HG03571 (cell line): ENCODE measurements around the gene GPR162.
A peak's percentile ranks its signal among the peaks of the same experiment; 100 is the strongest.
"Not testable (repeated sequence)": the region's sequence is repeated elsewhere in the genome, so short reads cannot be mapped to it uniquely, and the experiment has no call there.

Experiments used
- ATAC-seq: cut with Tn5 transposase; IDR thresholded peaks from one replicate; pipeline ENCODE4 v1.9.1; 2021; ENCODE audit not compliant: unreplicated experiment

The GPR162 gene

DNA sequence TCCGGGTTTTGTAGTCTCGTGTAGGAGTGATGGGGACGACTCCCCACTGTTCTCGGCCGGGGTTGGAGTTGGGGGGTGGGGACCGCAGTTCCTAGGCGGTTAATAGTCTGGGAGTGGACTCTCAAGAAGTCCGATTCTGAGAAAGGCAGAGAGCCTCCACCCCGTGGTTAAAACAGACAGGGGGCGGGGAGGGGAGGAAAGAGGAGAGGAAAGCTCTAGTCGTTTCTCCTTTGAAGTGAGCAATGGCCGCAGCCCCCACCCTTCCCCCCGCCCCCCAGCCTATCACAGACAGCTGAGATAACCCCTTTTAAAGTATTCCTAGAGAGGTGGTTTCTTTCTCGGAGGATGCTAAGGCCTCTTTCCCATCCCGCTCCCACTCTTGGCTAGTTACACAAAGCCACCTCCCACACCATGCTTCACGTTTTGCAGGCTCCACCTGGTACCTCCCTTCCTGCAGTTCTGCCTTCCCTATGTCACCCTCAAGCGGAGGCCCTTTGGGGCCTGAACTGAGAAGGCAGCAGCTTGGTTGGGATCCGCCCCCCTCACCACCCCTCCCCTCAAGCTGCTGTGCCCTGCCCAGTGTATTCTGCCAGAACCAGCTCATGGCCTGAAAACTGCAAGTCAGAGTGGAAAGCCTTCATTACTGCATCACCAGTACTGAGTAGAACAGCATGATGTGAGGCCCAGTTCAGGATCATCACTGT is 31.2 kb downstream of the GPR162 start:
- ATAC-seq: no peak

DNA sequence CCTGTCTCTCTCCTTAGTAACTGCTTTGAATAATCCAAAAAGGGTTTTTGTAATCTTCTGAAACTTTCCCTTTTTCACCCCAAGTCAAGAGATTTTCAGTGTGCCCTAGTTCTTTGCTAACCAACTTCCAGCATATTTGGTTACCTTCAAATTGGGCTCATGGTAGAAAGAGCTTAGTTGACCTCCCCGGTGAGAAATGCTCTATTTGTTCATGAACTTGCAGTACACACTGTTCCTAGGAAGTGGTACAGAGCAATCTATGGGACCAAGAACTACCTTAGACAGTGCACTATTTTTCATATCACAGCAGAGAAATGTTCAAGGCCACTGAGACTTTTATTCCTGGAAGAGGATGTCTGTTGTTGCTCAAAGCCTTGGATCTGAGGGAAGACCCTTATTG is 32.0 kb downstream of the GPR162 start:
- ATAC-seq: no peak

DNA sequence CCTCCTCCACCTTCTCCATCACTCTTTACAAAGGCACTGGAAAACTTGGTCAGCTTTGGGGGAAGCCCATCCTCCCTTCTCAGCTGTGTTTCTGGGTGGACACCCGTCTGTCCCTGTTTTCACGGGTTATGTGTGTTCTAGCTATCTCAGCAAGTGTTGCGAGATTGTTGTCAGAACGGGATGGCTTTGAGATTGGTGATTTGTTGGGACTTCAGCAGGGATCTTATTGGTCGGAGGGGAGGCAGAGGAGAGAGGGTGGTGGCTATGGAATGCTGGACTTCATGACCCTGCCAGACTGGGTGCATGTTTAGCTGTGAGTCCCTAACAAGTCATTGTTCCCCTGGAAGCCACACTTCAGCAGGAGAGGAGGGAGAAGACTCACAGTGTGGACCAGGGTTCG is 32.4 kb downstream of the GPR162 start:
- ATAC-seq: no peak

DNA sequence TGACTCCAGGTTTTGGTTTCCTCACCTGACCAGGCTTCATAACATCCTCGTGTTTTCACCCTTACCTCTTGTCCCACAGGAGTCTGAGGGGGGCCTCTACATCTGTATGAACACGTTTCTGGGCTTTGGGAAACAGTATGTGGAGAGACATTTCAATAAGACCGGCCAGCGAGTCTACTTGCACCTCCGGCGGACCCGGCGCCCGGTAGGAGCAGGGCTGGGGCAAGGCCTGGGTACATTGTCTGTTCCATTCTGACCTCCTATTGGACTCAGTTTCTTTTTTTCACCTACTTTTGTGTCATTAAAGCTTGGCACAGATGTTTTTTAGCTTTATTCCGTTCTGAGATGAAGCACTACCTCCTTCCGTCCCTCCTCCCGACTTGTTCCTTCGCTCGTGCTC is 33.7 kb downstream of the GPR162 start:
- no peak for ATAC-seq

DNA sequence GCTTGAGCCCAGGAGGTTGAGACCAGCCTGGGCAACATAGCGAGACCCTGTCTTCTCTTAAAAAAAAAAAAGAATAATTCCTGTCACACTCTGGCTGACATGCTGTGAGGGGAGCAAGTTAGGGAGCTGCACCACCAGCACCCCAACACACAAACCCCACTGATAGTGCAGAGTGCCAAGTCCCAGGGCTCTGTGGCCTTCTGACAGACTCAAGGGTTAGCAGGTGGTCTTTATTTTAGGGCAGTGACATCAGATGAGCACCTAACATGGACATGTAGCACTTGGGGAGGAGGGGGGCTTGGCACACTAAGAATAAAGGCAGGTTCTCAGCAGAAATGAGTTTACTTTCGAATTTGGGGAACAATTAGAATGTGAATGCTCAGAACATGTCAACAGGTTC is 37.2 kb downstream of the GPR162 start:
- no peak for ATAC-seq

DNA sequence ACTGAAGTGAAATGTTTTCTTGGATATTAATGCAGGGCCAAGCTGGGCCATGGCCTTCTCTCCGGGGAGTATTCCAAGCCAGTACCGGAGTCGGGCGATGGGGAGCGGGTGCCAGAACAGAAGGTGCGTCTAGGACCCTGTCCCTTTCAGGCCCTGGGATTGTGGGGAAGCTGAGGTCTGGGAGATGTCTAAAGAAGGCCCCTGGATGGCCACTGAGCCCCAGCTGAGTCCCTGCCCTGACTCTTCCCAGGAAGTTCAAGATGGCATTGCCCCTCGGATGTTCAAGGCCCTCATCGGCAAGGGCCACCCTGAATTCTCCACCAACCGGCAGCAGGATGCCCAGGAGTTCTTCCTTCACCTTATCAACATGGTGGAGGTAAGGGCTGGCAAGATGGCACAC is 38.5 kb downstream of the GPR162 start:
- ATAC-seq: no peak

DNA sequence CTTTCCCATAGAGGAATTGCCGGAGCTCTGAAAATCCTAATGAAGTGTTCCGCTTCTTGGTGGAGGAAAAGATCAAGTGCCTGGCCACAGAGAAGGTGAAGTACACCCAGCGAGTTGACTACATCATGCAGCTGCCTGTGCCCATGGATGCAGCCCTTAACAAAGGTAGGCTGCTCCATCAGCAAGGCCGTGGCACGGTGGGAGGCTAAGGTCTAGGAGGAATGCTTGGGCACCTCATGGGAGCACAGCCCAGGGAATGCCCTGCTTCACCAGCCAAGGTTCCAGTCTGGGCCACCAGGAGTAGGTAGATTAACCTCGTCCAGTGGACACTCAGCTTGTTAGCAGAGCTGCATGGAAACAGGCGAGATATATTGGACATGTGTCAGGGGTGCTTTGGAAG is 39.3 kb downstream of the GPR162 start:
- ATAC-seq: no peak

- no peak for ATAC-seq
Observed at GRCh38 chr12:6861391-6861790, 39.8 kb downstream of the GPR162 start.

DNA sequence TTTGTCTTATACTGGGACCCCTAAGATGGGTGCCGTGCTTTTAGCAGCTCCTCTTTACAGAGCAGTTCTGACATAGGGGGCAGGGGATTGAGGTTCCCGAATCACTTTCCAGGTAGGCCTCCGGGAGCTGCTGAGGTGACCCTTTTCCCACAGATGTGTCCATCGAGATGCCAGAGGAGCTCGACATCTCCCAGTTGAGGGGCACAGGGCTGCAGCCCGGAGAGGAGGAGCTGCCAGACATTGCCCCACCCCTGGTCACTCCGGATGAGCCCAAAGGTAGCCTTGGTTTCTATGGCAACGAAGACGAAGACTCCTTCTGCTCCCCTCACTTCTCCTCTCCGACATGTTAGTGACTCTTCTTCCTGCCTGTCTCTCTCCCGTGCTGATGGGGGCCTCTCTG is 41.4 kb downstream of the GPR162 start:
- ATAC-seq: no peak

GRCh38 chr12:6863586-6864321 is 42.1 kb downstream of the GPR162 start:
- no peak for ATAC-seq

DNA sequence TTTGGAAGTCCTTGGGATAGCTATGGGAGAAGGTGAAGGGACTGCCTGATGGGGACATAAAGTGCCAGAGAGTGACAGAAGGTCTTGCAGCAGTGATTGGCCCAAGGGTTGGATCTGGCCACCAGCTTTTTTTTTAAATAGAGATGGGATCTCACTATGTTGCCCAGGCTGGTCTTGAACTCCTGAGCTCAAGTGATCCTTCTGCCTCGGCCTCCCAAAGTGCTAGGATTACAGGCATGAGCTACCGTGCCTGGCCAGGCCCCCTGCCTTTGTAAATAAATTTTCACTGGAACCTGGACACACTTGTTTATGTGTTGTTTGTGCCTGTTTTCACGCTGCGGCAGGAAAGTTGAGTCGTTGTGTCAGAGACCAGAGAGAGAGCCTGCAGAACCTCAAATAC is 43.7 kb downstream of the GPR162 start:
- ATAC-seq: not testable (repeated sequence)

- ATAC-seq: no peak
Observed at GRCh38 chr12:6866163-6866919, 44.7 kb downstream of the GPR162 start.

DNA sequence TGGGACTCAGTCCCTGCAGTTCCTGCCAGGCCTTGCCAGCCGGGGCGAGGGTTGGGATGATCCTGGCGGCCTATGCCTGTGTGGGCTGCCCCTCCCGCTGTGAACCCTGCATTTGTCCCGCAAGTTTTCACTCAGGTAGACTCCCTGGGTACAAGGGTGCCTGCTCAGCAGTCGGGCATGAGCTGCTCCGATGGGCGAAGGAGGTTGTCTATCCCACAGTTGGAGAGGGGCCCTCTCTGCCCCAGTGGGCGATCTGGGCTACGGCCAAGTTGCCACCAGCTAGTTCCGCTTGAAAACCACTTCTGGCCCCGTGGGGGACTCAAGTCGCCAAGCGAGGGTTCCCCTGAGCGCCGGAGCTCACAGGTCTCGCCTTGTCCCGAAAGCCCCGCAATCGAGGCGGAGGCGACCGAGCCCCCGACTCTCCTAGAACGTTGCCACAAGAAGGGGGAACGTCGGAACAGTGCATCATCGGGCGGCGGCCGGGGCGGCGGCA is 45.3 kb downstream of the GPR162 start:
- ATAC-seq: peak; percentile 4

- ATAC-seq: peak; percentile 59
Observed at GRCh38 chr12:6867413-6868210, 46.0 kb downstream of the GPR162 start, which contains the start of gene TPI1. Gene TPI1 (plus strand): TSS chr12:6867531. CDS start chr12:6867567, 36 bp downstream.

DNA sequence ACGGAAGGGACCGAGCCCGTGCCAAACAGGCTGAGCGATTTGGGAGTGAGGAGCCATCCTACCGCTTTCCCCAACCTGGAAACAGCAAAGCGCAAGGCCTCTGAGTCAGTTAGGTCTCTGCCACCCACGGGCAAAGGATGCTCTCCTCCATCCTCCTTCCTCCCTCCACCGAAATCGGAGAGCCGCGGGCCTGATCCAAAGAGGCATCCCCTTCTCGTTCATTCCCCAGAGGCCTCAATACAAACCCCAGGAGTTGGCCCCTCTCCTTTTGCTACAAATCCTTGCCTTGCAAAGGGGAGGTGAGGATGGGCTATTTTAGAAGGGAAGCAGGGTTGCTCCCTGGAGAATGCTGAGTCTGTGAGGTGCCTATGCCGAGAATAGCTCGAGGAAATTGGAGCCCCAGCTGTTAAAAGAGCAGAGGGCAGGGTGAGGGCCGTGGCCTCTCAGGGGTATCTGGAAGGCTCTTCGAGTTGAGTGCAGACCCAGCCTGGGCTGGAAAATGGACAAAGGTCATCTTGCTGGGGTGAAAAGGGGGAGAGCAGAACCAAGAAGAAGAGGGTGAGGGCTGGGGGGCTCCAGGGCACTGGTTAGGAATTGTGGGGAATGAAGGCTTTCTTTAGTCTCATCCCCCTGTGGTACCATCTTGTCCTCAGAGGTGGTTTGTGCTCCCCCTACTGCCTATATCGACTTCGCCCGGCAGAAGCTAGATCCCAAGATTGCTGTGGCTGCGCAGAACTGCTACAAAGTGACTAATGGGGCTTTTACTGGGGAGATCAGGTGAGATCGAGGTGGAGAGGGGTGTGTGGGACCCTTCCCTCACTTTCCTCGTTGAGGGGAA is 46.8 kb downstream of the GPR162 start:
- ATAC-seq: no peak

DNA sequence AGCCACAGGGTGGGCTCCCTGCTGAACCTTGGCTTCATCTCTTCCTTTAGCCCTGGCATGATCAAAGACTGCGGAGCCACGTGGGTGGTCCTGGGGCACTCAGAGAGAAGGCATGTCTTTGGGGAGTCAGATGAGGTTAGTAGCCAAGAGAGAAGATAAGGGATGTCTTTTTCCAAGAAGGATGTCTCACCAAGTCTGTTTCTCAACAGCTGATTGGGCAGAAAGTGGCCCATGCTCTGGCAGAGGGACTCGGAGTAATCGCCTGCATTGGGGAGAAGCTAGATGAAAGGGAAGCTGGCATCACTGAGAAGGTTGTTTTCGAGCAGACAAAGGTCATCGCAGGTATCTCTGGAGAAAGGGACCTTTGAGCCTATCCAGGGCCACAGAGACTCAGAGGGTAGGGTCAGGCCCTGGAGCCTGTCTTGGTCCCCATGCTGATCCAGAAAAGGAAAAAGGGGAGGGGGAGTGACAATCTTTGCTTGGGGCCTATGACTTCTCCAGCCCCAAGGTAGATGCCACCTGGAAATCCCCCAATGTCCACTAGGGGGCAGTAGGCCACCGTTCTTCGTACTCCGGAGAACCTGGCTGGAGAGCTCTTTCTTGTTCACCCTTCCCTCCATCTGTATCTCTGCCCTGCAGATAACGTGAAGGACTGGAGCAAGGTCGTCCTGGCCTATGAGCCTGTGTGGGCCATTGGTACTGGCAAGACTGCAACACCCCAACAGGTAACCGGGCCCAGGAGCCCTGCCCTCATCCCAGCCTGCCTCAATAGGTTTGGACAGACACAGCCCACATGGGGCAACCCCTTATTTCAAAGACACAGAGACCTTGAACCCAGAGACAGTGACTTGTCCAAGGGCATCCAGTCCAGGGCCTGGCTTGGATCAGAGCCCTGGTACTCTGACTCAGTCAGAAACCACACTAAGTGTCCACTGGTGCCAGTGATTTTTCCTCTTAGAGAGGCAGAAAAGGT is 47.7 kb downstream of the GPR162 start:
- no peak for ATAC-seq

GRCh38 chr12:6870304-6870703 is 48.7 kb downstream of the GPR162 start:
- ATAC-seq: not testable (repeated sequence)

- ATAC-seq: no peak
Observed at GRCh38 chr12:6871052-6871957, 49.7 kb downstream of the GPR162 start.
